H1 (cell line): ENCODE data around the gene TDRD3. TPM values are rescaled to one million over a fixed set of nuclear protein-coding genes. Genes with fewer than 3 reads are reported as not detected.

Experiments
- BACH1 ChIP-seq: IDR thresholded peaks from 2 replicates; pipeline ENCODE4 v1.6.1; 2012; ENCODE audit warnings: low read length, improper control_type of control experiment
- CHD2 ChIP-seq: IDR thresholded peaks from 2 replicates; pipeline ENCODE4 v1.6.1; 2012; ENCODE audit warnings: low read length, improper control_type of control experiment
- EP300 ChIP-seq, 2 experiments: IDR thresholded peaks; 1 replicate in 1 of 2; 2 replicates in 1 of 2; pipeline ENCODE4 v1.6.1; 2011 to 2012; ENCODE audit warnings: low read depth in 2 of 2, low read length in 2 of 2, mild to moderate bottlenecking in 2 of 2, borderline replicate concordance in 1 of 2, inconsistent platforms in 1 of 2, moderate library complexity in 1 of 2
- POLR2A ChIP-seq, 2 experiments: IDR thresholded peaks; 1 replicate in 1 of 2; 2 replicates in 1 of 2; pipeline ENCODE4 v1.6.1; 2011; ENCODE audit warnings: low read depth in 2 of 2, low read length in 2 of 2, mild to moderate bottlenecking in 2 of 2; ENCODE audit errors: control extremely low read depth in 1 of 2
- POU5F1 ChIP-seq: IDR thresholded peaks from 2 replicates; pipeline ENCODE4 v1.6.1; 2011; ENCODE audit warnings: low read depth, mild to moderate bottlenecking, low read length, moderate library complexity
- TAF1 ChIP-seq: IDR thresholded peaks from 2 replicates; pipeline ENCODE4 v1.6.1; 2011; ENCODE audit warnings: mild to moderate bottlenecking, low read depth, low read length
- polyA plus RNA-seq, 7 experiments: library from polyadenylated mRNA; depleted of rRNA in 3 of 7; stranded (reverse) in 5 of 7; unstranded in 2 of 7; fragments of >200 nt in 5 of 7; fragments of 200-250 nt in 2 of 7; gene quantifications; 1 replicate in 5 of 7; 2 replicates in 1 of 7; 4 replicates in 1 of 7; pipeline versions ENCODE4 v1.2.1 to v1.2.3, GENCODE V29; 2011 to 2013; ENCODE audit warnings: missing spikeins in 2 of 7, mixed read lengths in 2 of 7
- total RNA-seq: library from RNA; stranded (reverse); fragmentation: NEBNext Ultra II Directional; extraction: Animal tissue kit (Norgen Biotek cat#: 25700); gene quantifications from 2 replicates; pipeline ENCODE4 v1.2.1, GENCODE V29; 2021

TDRD3 gene
- total and polyA plus RNA-seq, 2 of the 8 experiments (the other 6 are each of a cell fraction or from before 2014, with no cell fraction given), result 2.5 to 14.7 TPM

GRCh38 chr13:60583911-60584753 is 187.1 kb downstream of the TDRD3 start (continued):
- TF ChIP-seq CHD2 (peak; percentile 74), TAF1 (peak; percentile 63; the same call in 1 of the 2 replicates), POLR2A (IDR thresholded peaks at IDR 0.05; ENCODE audit: control extremely low read depth in 1 of 2, low read depth in 2 of 2, low read length in 2 of 2) (peak in 1 of 2 experiments; percentile 62; a peak in 2 of 3 replicates), BACH1 (peak; percentile 94), POU5F1 (no peak), EP300 (IDR thresholded peaks at IDR 0.05; ENCODE audit: borderline replicate concordance in 1 of 2, low read depth in 2 of 2, low read length in 2 of 2) (peak in 1 of 2 experiments; percentile 68; a peak in 1 of 3 replicates)
